Neural progenitor cell (in vitro differentiated cells): Measurements from ENCODE around the gene ADGB.

Source experiments
- EZH2 ChIP-seq: fragments of 200-600 bp; sonication (generic); IDR thresholded peaks from 2 replicates; pipeline ENCODE4 v1.6.1; 2017; ENCODE audit warnings: antibody characterized with exemption, mild to moderate bottlenecking, moderate library complexity
- TF ChIP-seq, protein P1 (sequence below): fragments of 200-600 bp; sonication (generic); IDR thresholded peaks from 2 replicates; pipeline ENCODE4 v1.5.1; 2017; ENCODE audit warnings: antibody characterized with exemption, mild to moderate bottlenecking

DNA sequence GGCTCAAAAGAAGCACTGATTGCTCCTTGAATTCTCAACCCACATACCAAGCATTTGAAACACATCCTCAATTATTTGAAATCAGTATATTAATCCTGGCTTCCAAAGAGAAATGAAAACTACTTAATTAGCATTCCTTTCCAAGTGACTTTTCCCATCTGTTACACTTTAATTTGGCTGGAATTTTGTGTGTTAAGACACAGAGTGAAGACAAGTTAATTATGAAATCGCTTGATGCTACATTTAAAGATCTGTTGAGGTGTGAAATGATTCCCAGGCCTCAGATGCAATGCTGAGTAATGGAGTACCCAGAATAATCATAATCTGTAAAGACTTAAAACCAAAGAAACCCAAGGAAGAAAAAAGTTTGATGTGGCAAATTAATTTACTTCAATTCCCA lies 241.4 kb downstream of the ADGB start:
- no peak for TF ChIP-seq EZH2
- TF ChIP-seq, protein P1, sequence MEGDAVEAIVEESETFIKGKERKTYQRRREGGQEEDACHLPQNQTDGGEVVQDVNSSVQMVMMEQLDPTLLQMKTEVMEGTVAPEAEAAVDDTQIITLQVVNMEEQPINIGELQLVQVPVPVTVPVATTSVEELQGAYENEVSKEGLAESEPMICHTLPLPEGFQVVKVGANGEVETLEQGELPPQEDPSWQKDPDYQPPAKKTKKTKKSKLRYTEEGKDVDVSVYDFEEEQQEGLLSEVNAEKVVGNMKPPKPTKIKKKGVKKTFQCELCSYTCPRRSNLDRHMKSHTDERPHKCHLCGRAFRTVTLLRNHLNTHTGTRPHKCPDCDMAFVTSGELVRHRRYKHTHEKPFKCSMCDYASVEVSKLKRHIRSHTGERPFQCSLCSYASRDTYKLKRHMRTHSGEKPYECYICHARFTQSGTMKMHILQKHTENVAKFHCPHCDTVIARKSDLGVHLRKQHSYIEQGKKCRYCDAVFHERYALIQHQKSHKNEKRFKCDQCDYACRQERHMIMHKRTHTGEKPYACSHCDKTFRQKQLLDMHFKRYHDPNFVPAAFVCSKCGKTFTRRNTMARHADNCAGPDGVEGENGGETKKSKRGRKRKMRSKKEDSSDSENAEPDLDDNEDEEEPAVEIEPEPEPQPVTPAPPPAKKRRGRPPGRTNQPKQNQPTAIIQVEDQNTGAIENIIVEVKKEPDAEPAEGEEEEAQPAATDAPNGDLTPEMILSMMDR, result no peak
